GM18907 (cell line): ENCODE measurements around the gene TAB2.
A peak's percentile ranks its signal among the peaks of the same experiment; 100 is the strongest.
"Not testable (repeated sequence)": the region's sequence is repeated elsewhere in the genome, so short reads cannot be mapped to it uniquely, and the experiment has no call there.

Experiments
- ATAC-seq: cut with Tn5 transposase; IDR thresholded peaks from one replicate; pipeline ENCODE4 v1.9.1; 2021; ENCODE audit warnings: mild to moderate bottlenecking, moderate library complexity; ENCODE audit not compliant: unreplicated experiment

Gene TAB2

GRCh38 chr6:149311293-149311692 is 6.2 kb upstream of the TAB2 start:
- ATAC-seq = no peak

DNA sequence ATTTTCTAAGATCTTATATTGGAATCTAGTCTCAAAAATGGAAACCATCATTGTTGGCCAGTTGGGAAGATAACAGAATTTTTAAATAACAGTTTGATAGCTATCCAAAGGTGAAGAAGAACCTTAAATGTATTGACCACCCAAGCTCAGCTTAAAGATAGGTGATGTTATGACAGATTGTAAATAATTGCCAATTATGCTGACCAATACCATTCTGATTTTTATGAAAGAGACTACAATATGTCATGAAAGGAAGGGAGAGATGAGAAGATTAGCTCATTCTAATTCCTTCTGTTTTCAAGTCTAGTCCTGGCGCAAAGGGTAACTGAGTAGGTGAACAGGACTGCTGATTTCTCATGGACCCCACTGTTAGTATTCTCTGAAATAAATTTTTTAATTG is 5.7 kb upstream of the TAB2 start:
- ATAC-seq = no peak

- no peak for ATAC-seq
Measured at GRCh38 chr6:149313070-149313469, 4.4 kb upstream of the TAB2 start.

- no peak for ATAC-seq
Measured at GRCh38 chr6:149313861-149314260, 3.7 kb upstream of the TAB2 start.

DNA sequence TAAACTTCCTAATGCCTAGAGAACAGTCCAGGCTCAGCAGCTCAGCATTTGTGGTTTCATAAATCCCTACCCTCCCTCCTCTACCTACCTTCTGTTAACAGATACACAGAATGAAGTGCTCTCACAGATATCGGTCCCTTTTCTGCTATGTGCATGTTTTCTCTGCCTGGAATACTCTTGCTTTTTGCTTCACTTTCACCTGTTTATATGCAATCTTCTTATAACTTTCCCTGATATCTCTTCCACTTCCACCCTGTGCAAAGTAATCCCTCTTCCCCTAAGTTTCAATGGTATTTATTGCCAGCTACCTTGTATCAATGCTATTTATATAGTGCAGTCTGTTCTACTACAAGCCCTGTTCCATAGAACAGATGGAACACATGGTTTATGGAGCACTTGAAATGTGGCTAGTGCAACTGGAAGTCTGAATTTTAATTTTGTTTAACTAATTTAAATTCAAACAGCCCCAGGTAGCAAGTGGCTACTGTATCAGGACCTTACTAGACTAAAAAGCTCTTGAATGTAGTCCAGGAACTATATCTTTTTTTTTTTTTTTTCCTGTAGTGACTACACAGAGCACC is 3.1 kb upstream of the TAB2 start:
- ATAC-seq = no peak

- ATAC-seq = no peak
Measured at GRCh38 chr6:149316108-149316727, 1.3 kb upstream of the TAB2 start.

DNA sequence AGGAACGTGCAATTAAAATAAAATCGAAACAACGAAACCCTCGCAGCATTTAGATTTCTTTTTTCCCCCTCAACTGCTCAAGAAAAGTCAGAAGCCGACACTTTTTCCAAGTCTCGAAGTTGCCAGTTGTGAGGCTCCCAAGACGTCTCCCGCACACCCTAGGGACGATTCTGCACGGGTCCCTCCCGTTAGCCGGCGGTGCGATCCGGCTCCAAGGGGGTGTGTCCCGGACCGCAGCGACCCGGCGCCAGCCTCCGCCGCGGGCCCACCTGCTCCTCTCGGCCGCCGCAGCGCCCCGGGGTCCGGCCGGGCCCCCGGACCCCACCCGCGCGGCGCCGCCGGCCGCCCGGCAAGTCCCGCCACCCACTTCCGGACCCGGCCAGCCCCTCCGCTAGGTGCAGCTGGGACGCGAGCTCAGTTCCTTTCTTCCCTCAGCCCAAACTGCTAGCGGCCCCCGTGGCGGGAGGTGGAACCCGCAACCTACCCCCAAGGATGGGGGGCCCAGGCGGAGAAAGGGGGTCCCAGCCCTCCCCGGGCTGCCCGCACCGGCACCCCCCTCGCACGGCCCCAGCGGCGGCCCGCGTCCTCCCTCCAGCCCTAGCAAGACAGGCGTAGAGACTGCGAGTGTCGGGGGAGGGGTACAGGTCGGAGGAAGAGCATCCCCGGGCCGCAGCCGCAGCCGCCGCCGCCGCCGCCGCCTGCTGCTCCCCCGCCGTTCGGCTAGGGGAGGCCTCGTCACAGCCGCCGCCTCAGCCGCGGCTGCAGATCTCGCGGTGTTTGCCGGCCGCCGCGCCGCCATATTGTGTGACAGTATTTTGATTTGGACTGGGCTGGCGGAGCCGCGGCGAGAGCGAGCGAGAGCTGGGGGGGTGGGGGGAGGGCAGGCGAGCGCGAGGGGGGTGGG is 520 bp upstream of the TAB2 start:
- peak; percentile 81 for ATAC-seq

DNA sequence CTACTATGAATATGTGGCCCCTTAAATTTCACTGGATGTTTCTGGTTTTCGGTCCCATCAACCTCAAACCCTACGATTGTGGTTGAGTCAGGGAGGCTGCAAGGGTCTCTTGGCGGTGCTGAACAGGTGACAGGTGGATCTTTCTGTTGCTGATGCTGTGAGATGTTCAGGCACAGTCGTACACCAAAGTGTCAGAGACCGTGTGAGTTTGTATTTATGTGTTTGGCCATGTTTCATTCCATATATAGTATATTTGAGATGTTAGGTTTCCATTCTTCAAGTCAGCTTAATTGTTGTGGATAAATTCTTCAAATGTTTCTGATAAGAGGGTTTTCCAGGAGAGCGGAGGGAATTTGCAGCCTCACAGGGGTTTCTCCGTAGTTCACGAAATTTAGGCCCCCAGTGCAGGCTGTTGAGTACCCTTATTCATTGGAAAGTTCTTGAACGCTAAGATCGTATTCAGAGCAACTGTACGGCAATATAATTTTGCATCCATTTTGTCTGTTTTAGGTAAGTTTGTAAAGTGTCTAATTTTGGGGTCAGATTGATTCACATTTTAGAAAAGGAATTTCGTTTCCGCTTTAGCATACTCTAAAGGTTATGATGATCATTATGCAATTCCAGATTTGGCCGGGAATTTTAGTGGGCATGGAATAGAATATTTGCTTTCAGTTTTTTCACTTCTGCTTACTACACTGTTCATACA is 1.2 kb downstream of the TAB2 start:
- ATAC-seq = peak; percentile 8

- ATAC-seq = no peak
Measured at GRCh38 chr6:149319422-149319821, 1.9 kb downstream of the TAB2 start.

- ATAC-seq = not testable (repeated sequence)
Measured at GRCh38 chr6:149320016-149320415, 2.5 kb downstream of the TAB2 start.

GRCh38 chr6:149320796-149321195 is 3.3 kb downstream of the TAB2 start:
- ATAC-seq = no peak

- no peak for ATAC-seq
Measured at GRCh38 chr6:149323353-149323752, 5.8 kb downstream of the TAB2 start.

DNA sequence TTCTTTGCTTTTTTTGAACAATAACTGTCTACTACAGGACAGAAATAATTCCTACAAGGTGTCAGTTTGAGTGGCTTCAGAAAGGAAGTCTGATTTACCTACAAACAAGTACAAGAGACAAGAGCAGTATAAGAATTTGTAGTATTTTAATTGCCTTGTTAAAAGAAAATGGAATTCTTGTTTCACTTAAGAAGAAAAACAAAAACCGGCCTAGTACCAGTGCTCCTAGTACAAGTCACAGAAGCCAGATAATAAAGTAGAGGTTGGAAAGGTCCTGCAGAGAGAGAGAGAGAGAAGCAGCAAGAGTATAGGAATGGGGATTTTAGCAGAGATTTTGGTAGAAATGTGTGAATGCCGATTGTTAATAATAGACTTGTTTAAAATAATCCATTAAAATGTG is 6.4 kb downstream of the TAB2 start:
- no peak for ATAC-seq

GRCh38 chr6:149324428-149324827 is 6.9 kb downstream of the TAB2 start:
- ATAC-seq = no peak

DNA sequence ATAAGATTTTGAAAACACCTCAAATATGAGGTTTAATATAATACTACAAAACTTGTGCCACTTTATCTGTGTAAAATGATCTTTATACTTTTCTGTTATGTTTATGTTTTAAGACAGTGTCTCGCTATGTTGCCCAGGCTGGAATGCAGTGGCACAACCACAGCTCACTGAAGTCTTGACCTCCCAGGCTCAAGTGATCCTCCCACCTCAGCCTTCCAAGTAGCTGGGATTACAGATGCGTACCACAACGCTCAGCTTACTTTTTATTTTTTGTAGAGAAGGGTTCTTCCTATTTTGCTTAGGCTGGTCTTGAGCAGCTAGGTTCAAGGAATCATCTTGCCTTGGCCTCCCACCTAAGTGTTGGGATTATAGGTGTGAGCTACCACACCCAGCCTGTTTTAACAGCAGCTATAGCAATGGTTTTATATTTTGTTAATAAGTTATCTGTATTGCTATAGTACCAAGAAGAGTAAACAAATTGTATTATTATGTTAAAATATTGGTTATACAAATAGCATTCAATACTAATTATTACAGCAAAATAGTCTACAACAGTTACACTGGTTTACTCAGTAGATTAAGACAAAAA is 8.2 kb downstream of the TAB2 start:
- ATAC-seq = no peak

GRCh38 chr6:149327638-149328037 is 10.1 kb downstream of the TAB2 start:
- no peak for ATAC-seq

DNA sequence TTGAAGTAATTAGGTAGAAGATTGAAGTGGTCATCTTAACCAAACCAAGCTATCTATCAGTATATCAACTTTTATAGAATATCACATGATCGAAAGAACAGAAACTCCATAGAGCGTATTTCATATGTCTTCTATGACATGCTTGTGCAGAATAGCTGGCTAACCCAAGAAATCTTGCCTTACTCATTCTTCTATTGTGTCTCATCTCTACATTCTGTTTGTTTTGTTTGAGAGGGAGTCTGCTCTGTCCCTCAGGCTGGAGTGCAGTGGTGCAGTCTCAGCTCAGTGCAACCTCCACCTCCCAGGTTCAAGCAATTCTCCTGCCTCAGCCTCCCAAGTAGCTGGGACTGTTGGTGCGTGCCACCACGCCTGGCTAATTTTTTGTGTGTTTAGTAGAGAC is 10.6 kb downstream of the TAB2 start:
- ATAC-seq = no peak

GRCh38 chr6:149329529-149329928 is 12.0 kb downstream of the TAB2 start:
- no peak for ATAC-seq

DNA sequence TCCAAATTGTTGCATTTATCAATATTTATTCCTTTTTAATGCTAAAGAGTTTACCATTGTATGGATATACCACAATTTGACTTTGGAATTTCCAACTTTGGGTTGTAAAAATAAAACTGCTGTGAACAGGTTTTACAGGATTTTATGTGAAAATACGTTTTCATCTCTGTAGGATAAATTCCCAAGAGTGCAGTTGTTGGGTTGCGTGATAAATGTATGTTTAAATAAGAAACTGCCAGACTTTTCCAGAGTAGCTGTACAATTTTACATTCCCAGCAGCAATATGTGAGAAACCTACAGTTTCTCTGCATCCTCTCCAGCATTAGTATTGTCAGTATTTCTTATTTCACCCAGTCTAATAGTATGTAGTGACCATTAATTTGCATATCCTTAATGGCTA is 12.6 kb downstream of the TAB2 start:
- ATAC-seq = no peak

GRCh38 chr6:149331043-149331807 is 13.7 kb downstream of the TAB2 start:
- ATAC-seq = no peak
